Neural progenitor cell (in vitro differentiated cells): Measurements from ENCODE around the gene TMEM74B. TPM values are rescaled to one million over a fixed set of nuclear protein-coding genes. Genes with fewer than 3 reads are reported as not detected.

Experiments
- DNase-seq: peaks from one replicate; pipeline ENCODE4 v3.0.0-alpha.2; 2016; ENCODE audit warnings: low spot score
- H2AFZ ChIP-seq: fragments of 200-600 bp; sonication (generic); replicated peaks from 2 replicates; pipeline ENCODE4 v1.6.1; 2016; ENCODE audit warnings: antibody characterized with exemption
- H3F3A ChIP-seq: fragments of 200-600 bp; sonication (generic); 2 replicates; pipeline ENCODE4 v1.6.1; 2016; ENCODE audit warnings: antibody characterized with exemption, low read depth
- H3K27ac ChIP-seq: fragments of 200-600 bp; sonication (generic); 2 replicates; pipeline ENCODE4 v1.5.1; 2016; ENCODE audit warnings: mild to moderate bottlenecking
- H3K27me3 ChIP-seq: fragments of 200-600 bp; sonication (generic); 2 replicates; pipeline ENCODE4 v1.6.1; 2016; ENCODE audit warnings: mild to moderate bottlenecking, moderate library complexity
- H3K36me3 ChIP-seq: fragments of 200-600 bp; sonication (generic); 2 replicates; pipeline ENCODE4 v1.5.1; 2016
- H3K4me1 ChIP-seq: fragments of 200-600 bp; sonication (generic); 2 replicates; pipeline ENCODE4 v1.6.1; 2016; ENCODE audit warnings: mixed run types
- H3K4me2 ChIP-seq: fragments of 200-600 bp; sonication (generic); 2 replicates; pipeline ENCODE4 v1.6.1; 2016
- H3K4me3 ChIP-seq: fragments of 200-600 bp; sonication (generic); 2 replicates; pipeline ENCODE4 v1.5.1; 2016
- H3K79me2 ChIP-seq: fragments of 200-600 bp; sonication (generic); 2 replicates; pipeline ENCODE4 v1.6.1; 2016; ENCODE audit warnings: low read depth
- H3K9ac ChIP-seq: fragments of 200-600 bp; sonication (generic); 2 replicates; pipeline ENCODE4 v1.6.1; 2016
- H3K9me3 ChIP-seq: fragments of 200-600 bp; sonication (generic); 2 replicates; pipeline ENCODE4 v1.5.1; 2016; ENCODE audit warnings: low read depth
- H4K20me1 ChIP-seq: fragments of 200-600 bp; sonication (generic); 2 replicates; pipeline ENCODE4 v1.6.1; 2016; ENCODE audit warnings: low read depth
- H3K27ac Mint-ChIP-seq: 3 replicates; pipeline ENCODE4 v1.8.0; 2021; ENCODE audit warnings: mixed read lengths
- H3K27me3 Mint-ChIP-seq: 2 replicates; pipeline ENCODE4 v1.8.0; 2022; ENCODE audit warnings: low read depth, mild to moderate bottlenecking, inconsistent platforms, moderate library complexity, mixed read lengths; ENCODE audit not compliant: insufficient read depth
- H3K36me3 Mint-ChIP-seq: 3 replicates; pipeline ENCODE4 v1.8.0; 2021; ENCODE audit warnings: mixed read lengths
- H3K4me1 Mint-ChIP-seq: 3 replicates; pipeline ENCODE4 v1.8.0; 2021; ENCODE audit warnings: mixed read lengths
- H3K4me3 Mint-ChIP-seq: 3 replicates; pipeline ENCODE4 v1.8.0; 2021; ENCODE audit warnings: mild to moderate bottlenecking, moderate library complexity, mixed read lengths
- H3K9me3 Mint-ChIP-seq: 3 replicates; pipeline ENCODE4 v1.8.0; 2020; ENCODE audit warnings: mixed read lengths
- EZH2 ChIP-seq: fragments of 200-600 bp; sonication (generic); IDR thresholded peaks from 2 replicates; pipeline ENCODE4 v1.6.1; 2017; ENCODE audit warnings: antibody characterized with exemption, mild to moderate bottlenecking, moderate library complexity
- EZH2phosphoT487 ChIP-seq: fragments of 200-600 bp; sonication (generic); IDR thresholded peaks from 2 replicates; pipeline ENCODE4 v1.6.1; 2017; ENCODE audit warnings: antibody characterized with exemption
- total RNA-seq: library from RNA; depleted of rRNA; stranded (reverse); fragments of >200 nt; gene quantifications from 2 replicates; pipeline ENCODE4 v1.2.3, GENCODE V29; 2015; ENCODE audit warnings: low replicate concordance
- TF ChIP-seq, protein P1 (sequence below): fragments of 200-600 bp; sonication (generic); IDR thresholded peaks from 2 replicates; pipeline ENCODE4 v1.5.1; 2017; ENCODE audit warnings: antibody characterized with exemption, mild to moderate bottlenecking

TMEM74B gene
- total RNA-seq, 1 donor from 2014 or later: 2.5 TPM

DNA sequence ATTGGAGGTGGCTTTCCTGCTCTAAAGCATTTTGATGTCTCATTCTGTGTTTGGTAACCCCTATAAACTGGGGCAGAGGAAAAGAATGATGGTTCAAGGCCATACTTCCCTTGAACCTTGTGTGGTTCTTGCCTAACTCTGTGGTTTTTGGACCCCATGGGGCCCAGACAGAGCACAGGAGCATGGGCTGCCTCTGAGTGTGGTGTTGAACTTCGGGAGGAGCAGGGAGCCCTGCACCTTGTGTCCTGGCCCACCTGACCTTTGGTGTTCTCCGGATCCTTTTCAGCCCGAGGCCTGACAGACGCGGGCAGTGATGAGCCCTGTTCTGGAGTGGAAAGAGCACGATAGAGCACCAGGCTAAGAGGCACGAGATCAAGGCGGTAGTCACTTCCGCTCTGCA lies 18.8 kb downstream of the TMEM74B start:
- Histone ChIP-seq H4K20me1 (peaks cover 27% of the 10 kb centered on the region), H3F3A (no peaks in the 10 kb centered on the region), H3K9ac (no peak overlapping the region), H3K27me3 (no peaks in the 10 kb centered on the region), H3K4me3 (no peak overlapping the region), H3K4me1 (no peaks in the 10 kb centered on the region), H2AFZ (no peak overlapping the region), H3K27ac (no peak overlapping the region), H3K79me2 (no peaks in the 10 kb centered on the region), H3K36me3 (no peaks in the 10 kb centered on the region), H3K4me2 (no peak overlapping the region), H3K9me3 (no peaks in the 10 kb centered on the region)
- Mint-ChIP-seq H3K9me3 (no peaks in the 10 kb centered on the region), H3K27me3 (no peaks in the 10 kb centered on the region), H3K36me3 (peaks cover 35% of the 10 kb centered on the region), H3K4me3 (no peak overlapping the region), H3K4me1 (no peaks in the 10 kb centered on the region), H3K27ac (no peak overlapping the region)
- no peak for DNase-seq
- TF ChIP-seq, protein P1, sequence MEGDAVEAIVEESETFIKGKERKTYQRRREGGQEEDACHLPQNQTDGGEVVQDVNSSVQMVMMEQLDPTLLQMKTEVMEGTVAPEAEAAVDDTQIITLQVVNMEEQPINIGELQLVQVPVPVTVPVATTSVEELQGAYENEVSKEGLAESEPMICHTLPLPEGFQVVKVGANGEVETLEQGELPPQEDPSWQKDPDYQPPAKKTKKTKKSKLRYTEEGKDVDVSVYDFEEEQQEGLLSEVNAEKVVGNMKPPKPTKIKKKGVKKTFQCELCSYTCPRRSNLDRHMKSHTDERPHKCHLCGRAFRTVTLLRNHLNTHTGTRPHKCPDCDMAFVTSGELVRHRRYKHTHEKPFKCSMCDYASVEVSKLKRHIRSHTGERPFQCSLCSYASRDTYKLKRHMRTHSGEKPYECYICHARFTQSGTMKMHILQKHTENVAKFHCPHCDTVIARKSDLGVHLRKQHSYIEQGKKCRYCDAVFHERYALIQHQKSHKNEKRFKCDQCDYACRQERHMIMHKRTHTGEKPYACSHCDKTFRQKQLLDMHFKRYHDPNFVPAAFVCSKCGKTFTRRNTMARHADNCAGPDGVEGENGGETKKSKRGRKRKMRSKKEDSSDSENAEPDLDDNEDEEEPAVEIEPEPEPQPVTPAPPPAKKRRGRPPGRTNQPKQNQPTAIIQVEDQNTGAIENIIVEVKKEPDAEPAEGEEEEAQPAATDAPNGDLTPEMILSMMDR: no peak
- TF ChIP-seq EZH2: no peak
- TF ChIP-seq EZH2phosphoT487: no peak

DNA sequence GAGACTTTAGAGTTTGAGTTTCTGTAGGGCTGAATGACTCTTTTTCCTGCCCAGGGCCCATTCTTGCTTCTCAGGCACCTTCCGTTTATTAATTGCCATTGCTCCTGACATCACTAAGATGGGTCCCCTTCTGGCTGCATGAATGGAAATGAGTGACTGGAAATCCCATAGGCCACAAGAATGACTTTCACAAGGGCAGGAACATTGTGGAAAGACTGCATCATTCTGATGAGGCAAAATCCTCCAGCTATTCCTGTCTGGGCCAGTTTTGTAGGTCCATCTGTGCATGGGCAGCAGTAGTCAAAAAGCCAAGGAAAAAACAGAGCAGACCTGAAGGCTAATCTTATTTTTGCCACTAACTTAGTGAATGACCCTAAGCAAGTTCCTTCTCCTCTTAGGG lies 19.3 kb downstream of the TMEM74B start:
- Mint-ChIP-seq H3K9me3 (no peaks in the 10 kb centered on the region), H3K4me3 (no peak overlapping the region), H3K4me1 (no peaks in the 10 kb centered on the region), H3K27me3 (no peaks in the 10 kb centered on the region), H3K36me3 (peaks cover 39% of the 10 kb centered on the region), H3K27ac (no peak overlapping the region)
- peaks cover 25% of the 10 kb centered on the region for H4K20me1 ChIP-seq
- H3K9me3 ChIP-seq: no peaks in the 10 kb centered on the region
- no peak for DNase-seq
- H3K9ac ChIP-seq: no peak overlapping the region
- no peaks in the 10 kb centered on the region for H3K27me3 ChIP-seq
- no peak overlapping the region for H2AFZ ChIP-seq
- no peak overlapping the region for H3K27ac ChIP-seq
- no peaks in the 10 kb centered on the region for H3F3A ChIP-seq
- H3K4me1 ChIP-seq: no peaks in the 10 kb centered on the region
- no peak overlapping the region for H3K4me2 ChIP-seq
- TF ChIP-seq, protein P1: no peak
- TF ChIP-seq EZH2phosphoT487: no peak
- no peak for TF ChIP-seq EZH2
- H3K4me3 ChIP-seq: no peak overlapping the region
- H3K36me3 ChIP-seq: no peaks in the 10 kb centered on the region
- H3K79me2 ChIP-seq: no peaks in the 10 kb centered on the region

DNA sequence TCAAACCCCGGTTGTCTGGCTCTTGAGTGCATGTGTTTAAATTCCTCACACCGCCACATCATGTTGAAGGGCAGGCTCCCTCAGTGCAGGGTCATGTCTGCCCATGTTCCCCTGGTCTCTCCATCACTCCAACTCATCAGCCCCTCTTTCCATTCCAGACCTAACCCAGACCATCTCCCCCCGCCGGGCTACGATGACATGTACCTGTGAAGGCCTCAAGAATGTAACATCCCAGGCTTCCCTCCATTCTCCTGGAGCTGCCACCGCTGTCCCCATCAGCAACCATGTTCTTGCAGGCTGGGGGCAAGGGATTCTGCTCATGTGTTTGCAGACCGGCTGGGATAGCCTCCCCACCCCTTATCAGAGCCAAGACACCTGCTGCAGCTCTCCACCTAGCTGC lies 19.9 kb downstream of the TMEM74B start:
- no peaks in the 10 kb centered on the region for H3K9me3 Mint-ChIP-seq
- peaks cover 18% of the 10 kb centered on the region for H4K20me1 ChIP-seq
- DNase-seq: no peak
- H3K9ac ChIP-seq: no peak overlapping the region
- H3K4me3 Mint-ChIP-seq: no peak overlapping the region
- no peaks in the 10 kb centered on the region for H3K9me3 ChIP-seq
- no peaks in the 10 kb centered on the region for H3K27me3 Mint-ChIP-seq
- no peaks in the 10 kb centered on the region for H3K4me1 ChIP-seq
- no peaks in the 10 kb centered on the region for H3K27me3 ChIP-seq
- no peak overlapping the region for H3K27ac ChIP-seq
- H3K36me3 Mint-ChIP-seq: peaks cover 37% of the 10 kb centered on the region
- no peaks in the 10 kb centered on the region for H3K4me1 Mint-ChIP-seq
- H2AFZ ChIP-seq: no peak overlapping the region
- no peak overlapping the region for H3K27ac Mint-ChIP-seq
- H3F3A ChIP-seq: no peaks in the 10 kb centered on the region
- H3K4me3 ChIP-seq: no peak overlapping the region
- H3K36me3 ChIP-seq: no peaks in the 10 kb centered on the region
- TF ChIP-seq, protein P1: no peak
- TF ChIP-seq EZH2phosphoT487 (no peak), EZH2 (no peak)
- no peaks in the 10 kb centered on the region for H3K79me2 ChIP-seq
- no peak overlapping the region for H3K4me2 ChIP-seq
